Embryonic facial prominence (tissue), 1 donor: ENCODE results near the gene C1S.
"Not testable (repeated sequence)": the region's sequence is repeated elsewhere in the genome, so short reads cannot be mapped to it uniquely, and the experiment has no call there.

Source experiments
- DNase-seq: peaks from one replicate; pipeline ENCODE4 v3.0.0-alpha.2; 2016; ENCODE audit errors: extremely low spot score

The C1S gene

DNA sequence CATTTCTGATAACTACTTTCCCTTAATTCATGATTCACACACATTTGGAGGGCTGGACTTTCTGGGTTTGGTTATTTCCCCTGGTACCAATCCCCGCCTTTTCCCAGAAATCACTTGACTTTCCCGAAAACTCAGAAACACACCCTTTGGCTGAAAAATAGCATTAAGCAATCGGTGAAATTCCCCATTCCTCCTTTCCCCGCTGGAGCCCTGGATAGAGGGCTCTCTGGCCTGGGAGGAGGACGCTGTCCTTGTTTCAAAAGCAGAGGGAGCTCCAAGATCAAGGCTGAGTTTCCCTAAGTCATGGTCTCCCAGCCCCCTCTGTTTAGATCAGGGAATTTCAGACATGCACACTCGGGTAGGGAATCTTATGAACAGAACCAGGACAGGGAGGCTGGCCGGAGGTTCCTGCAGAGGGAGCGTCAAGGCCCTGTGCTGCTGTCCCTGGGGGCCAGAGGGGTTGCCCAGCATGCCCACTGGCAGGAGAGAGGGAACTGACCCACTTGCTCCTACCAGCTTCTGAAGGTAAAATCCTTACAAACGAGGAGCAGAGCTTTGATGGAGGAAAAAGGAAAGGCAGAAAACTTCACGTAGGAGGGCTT, at the start of gene C1S:
Gene C1S (plus strand): TSS at position 366 of the 602 bp plus-strand sequence. CDS start 1,195 bp downstream, outside the sequence.
- DNase-seq: peak; percentile 56

DNA sequence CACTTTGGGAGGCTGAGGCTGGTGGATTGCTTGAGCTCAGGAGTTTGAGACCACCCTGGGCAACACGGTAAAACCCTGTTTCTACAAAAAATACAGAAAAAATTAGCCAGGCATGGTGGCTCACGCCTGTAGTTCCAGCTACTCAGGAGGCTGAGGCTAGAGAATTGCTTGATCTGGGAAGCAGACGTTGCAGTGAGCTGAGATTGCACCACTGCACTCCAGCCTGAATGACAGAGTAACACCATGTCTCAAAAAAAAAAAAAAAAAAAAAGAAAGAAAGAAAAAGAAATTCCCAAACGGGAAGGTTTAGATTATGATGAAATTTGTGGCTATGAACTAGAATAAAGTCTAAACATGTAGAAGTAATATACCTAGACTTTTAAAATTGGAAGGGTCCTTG, 49.1 kb upstream of the C1S start:
- not testable (repeated sequence) for DNase-seq

DNA sequence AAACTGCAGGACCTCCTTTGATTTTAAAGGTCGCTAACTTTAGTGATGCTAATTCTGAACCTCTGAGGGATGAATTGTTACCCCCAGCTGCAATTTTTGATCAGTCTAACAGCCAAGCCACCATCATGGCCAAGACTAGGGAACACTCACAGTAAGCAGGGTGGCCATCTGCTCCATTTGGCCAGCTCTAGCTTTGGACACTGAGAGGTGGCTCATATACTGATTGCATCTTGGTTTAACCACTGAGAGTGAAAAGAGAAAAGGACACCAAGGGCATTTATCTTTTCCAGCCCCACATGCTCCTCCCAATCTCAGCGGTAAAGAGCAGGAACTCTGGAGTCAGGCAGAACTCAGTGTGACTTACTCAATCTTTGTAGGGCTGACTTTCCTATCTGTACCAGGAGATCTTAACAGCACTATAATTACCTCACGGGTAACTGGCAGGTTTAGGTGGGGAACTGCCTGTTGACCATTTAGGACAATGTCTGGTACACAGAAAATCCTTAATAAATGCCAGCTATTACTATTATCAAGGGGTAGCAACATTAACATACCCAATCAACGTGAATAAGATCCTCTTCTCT, 48.4 kb upstream of the C1S start:
- DNase-seq: no peak

- DNase-seq: no peak
These were observed 47.4 kb upstream of the C1S start for GRCh38 chr12:7013101-7013500.

GRCh38 chr12:7015555-7016370, 44.8 kb upstream of the C1S start:
- DNase-seq: no peak

DNA sequence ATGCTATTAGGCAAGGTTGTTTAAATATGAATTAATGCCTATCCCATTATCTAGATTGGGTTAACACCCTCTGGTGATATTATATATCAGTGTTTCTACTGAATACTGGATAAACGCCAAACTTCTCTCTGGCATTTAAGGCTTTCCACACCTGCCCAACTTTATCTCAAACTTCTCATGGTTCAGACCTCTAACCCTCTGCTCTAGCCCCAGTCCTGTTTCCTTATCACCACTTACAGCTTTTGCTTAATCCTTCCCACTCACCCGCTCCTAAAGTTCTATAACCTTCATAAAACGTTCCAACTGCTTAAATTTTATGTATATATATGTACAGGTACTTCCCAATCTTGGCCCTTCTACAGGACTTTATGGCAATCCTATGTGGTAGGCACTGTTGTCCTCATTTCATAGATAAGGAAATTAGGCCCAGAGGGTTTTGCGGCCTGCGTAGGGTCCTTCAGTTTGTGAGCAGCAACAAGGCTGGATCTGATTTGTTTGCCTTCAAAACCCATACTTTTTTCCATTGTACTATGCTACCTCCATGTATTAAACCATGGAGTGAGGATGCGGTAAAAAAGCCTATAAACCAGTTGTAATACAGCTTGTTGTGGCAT, 43.5 kb upstream of the C1S start:
- DNase-seq: no peak

GRCh38 chr12:7017870-7018349, 42.6 kb upstream of the C1S start:
- DNase-seq: no peak

- DNase-seq: peak; percentile 85
These were observed 42.0 kb upstream of the C1S start, which contains the start of gene LPCAT3 for GRCh38 chr12:7018350-7019042. Gene LPCAT3 (minus strand): TSS chr12:7018476. CDS start chr12:7018424, 52 bp downstream.

DNA sequence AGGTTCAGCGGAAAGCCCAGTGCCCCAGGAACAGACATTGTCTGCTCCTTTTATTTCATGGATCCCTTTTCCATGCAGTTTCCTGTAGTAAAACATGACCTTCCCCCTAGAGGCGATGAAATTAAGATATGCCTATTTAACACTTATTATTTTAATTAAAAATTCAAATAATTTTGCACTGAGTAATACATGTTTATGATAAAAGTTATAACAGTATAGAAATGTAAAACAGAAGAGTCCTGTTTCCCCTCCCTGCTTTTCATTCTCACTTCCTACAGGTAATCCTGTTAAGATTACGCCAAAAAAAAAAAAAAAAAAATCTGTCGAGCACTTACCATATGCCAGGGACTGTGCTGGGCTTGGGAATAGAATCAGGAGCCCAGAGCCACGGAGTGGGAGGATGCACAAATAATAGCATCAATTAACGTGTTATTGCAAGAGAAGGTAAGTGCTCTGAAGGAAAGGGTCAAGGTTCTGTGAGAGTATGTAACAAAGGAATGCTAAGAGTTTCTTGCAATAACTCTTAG, 41.4 kb upstream of the C1S start:
- DNase-seq: no peak

- DNase-seq: no peak
These were observed 38.6 kb upstream of the C1S start for GRCh38 chr12:7021956-7022355.

GRCh38 chr12:7023114-7023513, 37.4 kb upstream of the C1S start:
- DNase-seq: no peak

- DNase-seq: no peak
These were observed 33.7 kb upstream of the C1S start for GRCh38 chr12:7026854-7027253.

DNA sequence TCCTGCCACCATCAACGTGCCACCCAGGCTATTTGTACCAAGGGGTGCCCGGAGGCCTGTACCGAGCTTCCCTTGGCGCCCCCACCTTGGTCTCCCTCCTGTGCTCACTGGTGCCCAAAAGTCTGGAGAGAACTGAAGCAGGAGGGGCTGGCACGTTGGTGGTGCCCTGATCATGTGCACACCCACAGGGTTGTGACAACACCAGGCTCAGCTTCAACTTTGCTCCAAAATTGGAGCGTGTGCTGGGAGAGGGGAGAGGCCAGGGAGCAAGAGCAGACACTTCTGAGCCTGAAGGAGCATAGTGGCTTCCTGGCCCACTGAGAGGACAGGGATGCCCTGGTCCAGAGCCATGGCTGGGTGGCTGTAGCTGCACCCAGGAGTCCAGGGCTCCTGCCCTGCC, 29.2 kb upstream of the C1S start:
- DNase-seq: no peak

- DNase-seq: no peak
These were observed 27.5 kb upstream of the C1S start for GRCh38 chr12:7032990-7033389.

- no peak for DNase-seq
These were observed 26.1 kb upstream of the C1S start for GRCh38 chr12:7034464-7034863.

GRCh38 chr12:7035463-7035862, 25.1 kb upstream of the C1S start:
- DNase-seq: no peak

GRCh38 chr12:7037411-7037810, 23.1 kb upstream of the C1S start:
- not testable (repeated sequence) for DNase-seq

- no peak for DNase-seq
These were observed 21.9 kb upstream of the C1S start for GRCh38 chr12:7038591-7038990.

- no peak for DNase-seq
These were observed 21.1 kb upstream of the C1S start for GRCh38 chr12:7039403-7039802.

DNA sequence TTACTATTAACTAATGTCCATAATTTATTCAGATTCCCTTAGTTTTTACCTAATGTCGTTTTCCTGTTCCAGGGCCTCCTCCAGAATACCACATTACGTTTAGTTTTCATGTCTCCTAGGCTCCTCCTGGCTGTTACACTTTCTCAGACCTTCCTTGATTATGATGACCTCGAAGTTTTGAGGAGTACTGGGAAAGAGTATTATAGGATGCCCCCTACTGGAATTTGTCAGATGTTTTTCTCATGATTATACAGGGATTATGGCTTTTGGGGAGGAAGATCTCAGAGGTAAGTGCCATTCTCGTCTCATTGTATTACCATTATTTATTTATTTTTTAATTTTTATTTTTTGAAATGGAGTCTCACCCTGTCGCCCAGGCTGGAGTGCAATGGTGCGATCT, 17.7 kb upstream of the C1S start:
- no peak for DNase-seq

DNA sequence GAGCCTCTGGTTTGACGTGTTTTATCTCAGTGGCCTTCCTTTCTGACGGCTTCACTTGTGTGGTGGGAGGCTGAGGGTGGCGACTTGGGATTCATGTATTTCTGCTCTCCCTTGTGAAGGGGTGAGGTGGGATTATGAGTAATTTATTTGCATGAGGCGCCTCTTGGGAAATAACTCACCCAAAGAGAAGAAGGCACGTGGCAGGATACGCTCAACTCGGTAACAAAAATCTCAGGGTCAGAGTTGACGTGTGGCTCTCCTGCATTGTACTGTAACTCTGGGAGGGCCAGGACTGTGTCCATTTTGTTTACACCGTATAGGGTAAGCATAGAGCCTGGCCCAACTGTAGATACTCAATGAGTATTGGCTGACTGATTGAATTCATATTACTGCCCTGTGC, 14.6 kb upstream of the C1S start:
- no peak for DNase-seq
